Pancreas (tissue), 10 donors: Measurements from ENCODE around the gene MARK3. TPM values are rescaled to one million over a fixed set of nuclear protein-coding genes. Genes with fewer than 3 reads are reported as not detected.

Experiments used
- ATAC-seq, 4 donors: fragments of 200-7000 bp; cut with Tn5 transposase; one replicate each; pipeline versions ENCODE4 v1.8.0 to v1.9.1; 2020; ENCODE audit warnings: mild to moderate bottlenecking in 4 of 4, moderate library complexity in 4 of 4
- DNase-seq, 6 donors: peaks; one replicate each; pipeline ENCODE4 v3.0.0-alpha.2; 2020
- FAIRE-seq: peaks from 2 replicates; lab custom pipeline; 2012; peaks lifted over from hg19 to GRCh38; lab: Jason Lieb, UNC
- H3K27ac ChIP-seq, 4 donors: fragments of 200-600 bp; sonication (generic); 1 replicate in 3 of 4; 2 replicates in 1 of 4; pipeline versions ENCODE4 v1.5.0 to v1.8.0; 2020
- H3K27me3 ChIP-seq, 4 donors: fragments of 200-600 bp; one replicate each; pipeline ENCODE4 v1.8.0; 2021
- H3K36me3 ChIP-seq, 3 donors: fragments of 200-600 bp; sonication (generic) in 1 of 3; one replicate each; pipeline versions ENCODE4 v1.5.0 to v1.8.0; 2020 to 2021
- H3K4me1 ChIP-seq, 3 donors: fragments of 200-600 bp; one replicate each; pipeline ENCODE4 v1.8.0; 2021
- H3K4me3 ChIP-seq, 4 donors: fragments of 200-600 bp; sonication (generic) in 2 of 4; one replicate each; pipeline versions ENCODE4 v1.5.0 to v1.8.0; 2020 to 2021
- H3K9me3 ChIP-seq, 4 donors: fragments of 200-600 bp; one replicate each; pipeline ENCODE4 v1.8.0; 2021
- CTCF ChIP-seq, 4 donors: fragments of 200-600 bp; sonication (generic) in 3 of 4; IDR thresholded peaks; one replicate each; pipeline versions ENCODE4 v1.5.0 to v1.8.0; 2021; ENCODE audit warnings: antibody characterized with exemption in 4 of 4
- whole genome bisulfite sequencing, 2 donors: extraction: QIAGEN DNeasy Blood & Tissue Kit; methylation state at CpG; one replicate each; pipeline ENCODE4 v1.1.7; 2013; 5-methylcytosine and 5-hydroxymethylcytosine counted together
- intact Hi-C, 3 donors: fragments of 100-400 bp; cut with DNase I; formaldehyde crosslinking; loops; one replicate each; pipeline versions ENCODE4 v1.11.1 to v1.14.2; 2022
- polyA plus RNA-seq, 2 donors: library from polyadenylated mRNA; stranded (reverse); fragments of 200-250 nt; gene quantifications; one replicate each; pipeline ENCODE4 v1.2.3, GENCODE V29; 2013
- total RNA-seq, 6 donors: library from RNA; stranded (reverse); fragmentation: NEBNext Ultra II Directional in 4 of 6; extraction: Animal tissue kit (Norgen Biotek cat#: 25700) in 4 of 6; gene quantifications; one replicate each; pipeline versions ENCODE4 v1.2.1 to v1.2.4, GENCODE V29; 2021 to 2023
- donor health status: healthy with polysubstance abuse.
- donor health status: DM: no; HTN: no; CAD: no; lungs with moderate emphysema.
- donor health status: DM: no; HTN: no; CAD: no.
- donor health status: control.
- donor health status: control.
- donor health status: Bipolar disorder and iron deficiency.
- donor health status: DM: yes; HTN: yes; CAD: no.
- donor health status: DM: no; HTN: no; CAD: no.
- donor health status: DM: no; HTN: no; CAD: no.
- donor health status: DM: yes; HTN: yes; CAD: no.

Gene MARK3
- total and polyA plus RNA-seq, 8 donors, result 35.3 to 110 (median 47.0) TPM

DNA sequence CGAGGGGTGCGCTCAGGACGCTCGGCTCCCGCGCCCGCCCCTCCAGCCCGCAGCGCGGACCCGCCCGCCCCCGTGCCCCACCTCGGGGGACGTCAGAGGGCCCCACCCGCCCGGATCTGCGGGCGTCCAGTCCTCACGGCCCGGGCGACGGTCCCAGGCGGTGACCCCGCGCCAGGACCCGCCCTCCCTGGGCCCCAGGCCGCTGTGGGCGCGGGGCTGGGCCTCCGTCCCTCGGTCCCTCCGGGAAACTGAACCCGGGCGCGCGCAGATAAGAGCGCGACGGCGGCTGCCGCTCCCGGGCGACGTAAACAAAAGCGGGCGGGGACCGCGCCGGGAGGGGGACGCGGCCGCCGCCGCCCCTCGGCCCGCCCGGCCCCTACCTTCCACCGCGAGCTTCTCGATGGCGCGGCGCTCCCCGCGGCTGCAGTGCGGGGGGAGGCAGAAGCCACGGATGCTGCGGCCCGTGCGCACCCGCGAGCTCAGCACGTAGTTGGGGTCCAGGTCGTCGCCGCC lies 136.3 kb downstream of the MARK3 start:
- Histone ChIP-seq H3K4me3 (peak overlapping the region; percentile 19 to 63 (median 51)), H3K9me3 (no peaks in the 10 kb centered on the region), H3K36me3 (no peaks in the 10 kb centered on the region), H3K4me1 (peaks cover 4 to 24% (median 8%) of the 10 kb centered on the region in 3 donors), H3K27me3 (no peaks in the 10 kb centered on the region), H3K27ac (peak overlapping the region; percentile 56 to 89 (median 70))
- ATAC-seq (peak; percentile 23 to 43 (median 33)), DNase-seq (peak in 1 of 6 donors; percentile 82), FAIRE-seq (no peak)
- WGBS, 2 donors, result 0 to 1% methylated on average over 29 to 77 of the region's 77 CpGs
- TF ChIP-seq CTCF (IDR thresholded peaks at IDR 0.05), result no peak
- intact Hi-C loops, result no loop called here

GRCh38 chr14:103521951-103522563 lies 136.8 kb downstream of the MARK3 start:
- DNase-seq (peak in 4 of 6 donors; percentile 52 to 83 (median 68)), ATAC-seq (no peak), FAIRE-seq (no peak)
- no peaks in the 10 kb centered on the region for H3K9me3 ChIP-seq
- WGBS, 2 donors, result 1% methylated on average over 52 to 74 of the region's 74 CpGs
- H3K36me3 ChIP-seq, result no peaks in the 10 kb centered on the region
- H3K27me3 ChIP-seq, result no peaks in the 10 kb centered on the region
- peaks cover 4 to 24% (median 8%) of the 10 kb centered on the region in 3 donors for H3K4me1 ChIP-seq
- intact Hi-C loops, result no loop called here
- H3K4me3 ChIP-seq, result peak overlapping the region; percentile 19 to 63 (median 51)
- no peak for TF ChIP-seq CTCF (IDR thresholded peaks at IDR 0.05)
- peak overlapping the region in 3 of 4 donors; percentile 56 to 89 (median 69) for H3K27ac ChIP-seq

GRCh38 chr14:103522649-103523574 lies 137.7 kb downstream of the MARK3 start, which contains the start of gene CKB:
CKB (minus strand) TSS chr14:103522830; CDS start chr14:103522493, 337 bp downstream.
- no peak for TF ChIP-seq CTCF (IDR thresholded peaks at IDR 0.05)
- Histone ChIP-seq H3K36me3 (no peaks in the 10 kb centered on the region), H3K27ac (peak within 1 kb of the TSS; percentile 56 to 89 (median 70)), H3K4me3 (peak within 1 kb of the TSS; percentile 19 to 63 (median 51)), H3K27me3 (no peaks in the 10 kb centered on the region), H3K4me1 (peaks cover 4 to 28% (median 8%) of the 10 kb centered on the region in 3 donors), H3K9me3 (no peaks in the 10 kb centered on the region)
- intact Hi-C loops, result no loop called here
- peak in 2 of 4 donors; percentile 6 to 28 for ATAC-seq
- no peak for FAIRE-seq
- WGBS, 2 donors, result 17 to 28% methylated on average over 65 to 107 of the region's 107 CpGs
- peak in 4 of 6 donors; percentile 62 to 87 (median 75) for DNase-seq

DNA sequence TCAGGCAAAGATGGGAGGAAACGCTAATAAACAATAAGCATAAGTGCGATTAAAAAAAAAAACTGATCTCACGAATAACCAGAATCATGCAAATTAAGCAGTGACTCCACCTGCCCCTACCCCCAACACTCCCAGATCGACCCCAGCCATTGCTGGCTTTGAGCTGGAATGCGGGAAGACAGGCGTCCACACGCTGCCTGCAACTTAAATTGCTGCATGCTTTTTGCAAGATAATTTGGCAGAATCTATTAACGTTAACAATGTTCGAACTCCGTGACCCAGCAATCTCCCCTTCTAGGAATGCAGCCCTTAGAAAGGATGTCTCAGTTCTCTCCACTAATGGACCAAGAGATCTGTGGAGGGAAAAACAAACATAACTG lies 138.3 kb downstream of the MARK3 start:
- H3K4me3 ChIP-seq, result no peak overlapping the region
- no peak overlapping the region for H3K27ac ChIP-seq
- peaks cover 0 to 24% (median 8%) of the 10 kb centered on the region in 3 donors for H3K4me1 ChIP-seq
- no peak for TF ChIP-seq CTCF (IDR thresholded peaks at IDR 0.05)
- WGBS, 2 donors, result 79 to 82% methylated on average over 10 of the region's 10 CpGs
- DNase-seq (peak in 1 of 6 donors; percentile 24), ATAC-seq (no peak), FAIRE-seq (no peak)
- H3K27me3 ChIP-seq, result no peaks in the 10 kb centered on the region
- H3K36me3 ChIP-seq, result no peaks in the 10 kb centered on the region
- intact Hi-C loops, result no loop called here
- H3K9me3 ChIP-seq, result no peaks in the 10 kb centered on the region
